HG03103 (cell line): ENCODE data around the gene MLC1.
"Not testable (repeated sequence)": the region's sequence is repeated elsewhere in the genome, so short reads cannot be mapped to it uniquely, and the experiment has no call there.

ENCODE experiments used
- ATAC-seq: cut with Tn5 transposase; IDR thresholded peaks from one replicate; pipeline ENCODE4 v1.9.1; 2021; ENCODE audit warnings: low read depth; ENCODE audit not compliant: unreplicated experiment

The MLC1 gene

DNA sequence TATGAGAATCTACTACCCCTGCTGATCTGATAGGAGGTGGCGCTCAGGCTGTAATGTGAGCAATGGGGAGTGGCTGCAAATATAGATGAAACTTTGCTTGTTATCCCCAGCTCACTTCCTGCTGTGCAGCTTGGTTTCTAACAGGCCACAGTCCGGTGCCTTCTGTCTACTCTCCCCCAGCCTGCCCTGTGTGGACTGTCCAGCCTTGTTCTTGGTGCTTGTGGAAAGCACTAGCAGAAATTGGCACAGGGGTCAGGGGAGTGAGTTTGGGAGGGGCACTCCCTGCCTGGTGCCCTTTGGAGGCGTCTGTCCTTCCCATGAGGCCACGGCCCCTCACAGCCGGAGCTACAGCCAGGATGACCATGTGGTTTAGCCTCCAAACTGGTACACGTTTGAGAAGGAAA is 18.9 kb upstream of the MLC1 start:
- no peak for ATAC-seq

DNA sequence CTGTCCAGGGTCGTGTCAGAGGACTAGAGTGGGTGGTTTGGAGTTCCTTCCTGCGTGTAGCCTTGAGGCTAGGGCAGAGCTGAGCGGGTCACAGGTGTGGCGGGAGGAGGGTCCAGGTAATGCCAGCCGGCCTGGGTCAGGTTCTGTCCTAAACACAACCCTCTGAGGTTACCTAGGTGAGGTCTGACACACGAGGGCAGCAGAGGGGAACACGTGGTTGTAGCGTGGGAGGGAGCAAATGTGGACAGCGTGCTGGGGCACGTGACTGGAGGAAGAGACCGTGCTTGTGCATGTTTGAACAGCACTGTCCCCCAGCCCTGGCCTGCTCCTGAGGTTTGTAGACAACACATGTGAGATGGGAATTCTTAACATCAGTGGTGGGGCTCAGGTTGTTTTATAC is 17.7 kb upstream of the MLC1 start:
- ATAC-seq: no peak

DNA sequence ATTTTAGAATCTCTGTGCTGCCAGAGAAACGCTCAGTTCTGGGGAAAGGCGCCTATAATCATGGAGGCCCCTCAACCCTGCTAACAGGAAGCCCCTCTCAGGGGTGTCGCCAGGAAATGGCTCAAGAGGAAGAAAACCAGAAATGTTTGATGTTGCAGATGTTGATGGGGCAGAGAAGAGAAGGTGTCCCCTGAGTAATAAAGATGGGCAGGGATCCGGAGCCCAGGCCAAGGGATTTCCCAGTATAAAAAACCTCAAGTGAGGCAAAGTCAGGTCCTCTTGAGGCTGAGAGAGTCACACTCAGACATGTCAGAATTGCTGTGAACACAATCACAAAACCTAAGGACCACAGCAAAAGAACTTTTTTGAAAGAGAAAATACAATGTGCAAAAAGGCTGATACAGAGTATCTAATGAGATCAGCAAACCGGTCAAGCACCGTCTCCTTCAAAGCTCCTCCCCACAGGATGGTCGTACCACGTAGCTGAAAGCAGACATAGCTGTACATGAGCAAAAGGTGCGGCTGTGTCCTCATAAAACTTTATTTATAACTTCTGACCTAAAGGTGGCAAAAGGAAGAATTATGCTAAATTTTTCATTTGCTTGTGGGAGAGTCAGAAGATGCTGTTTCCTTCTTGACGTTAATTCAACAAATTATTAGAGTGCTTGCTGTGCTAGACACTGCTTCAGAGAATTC is 16.8 kb upstream of the MLC1 start:
- ATAC-seq: no peak

DNA sequence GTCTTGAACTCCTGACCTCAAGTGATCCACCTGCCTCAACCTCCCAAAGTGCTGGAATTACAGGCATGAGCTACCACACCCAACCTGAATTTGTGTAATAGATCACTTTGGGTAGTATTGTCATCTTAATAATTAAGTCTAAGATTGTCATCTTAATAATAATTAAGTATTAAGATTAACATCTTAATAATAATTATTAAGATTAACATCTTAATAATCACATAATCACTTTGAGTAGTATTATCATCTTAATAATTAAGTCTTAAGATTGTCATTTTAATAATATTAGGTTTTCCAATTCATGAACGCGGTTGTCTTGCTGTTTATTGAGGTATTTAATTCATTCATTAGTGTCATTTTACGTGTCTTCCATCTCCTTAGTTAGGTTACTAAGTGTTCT is 12.8 kb upstream of the MLC1 start:
- ATAC-seq: no peak

DNA sequence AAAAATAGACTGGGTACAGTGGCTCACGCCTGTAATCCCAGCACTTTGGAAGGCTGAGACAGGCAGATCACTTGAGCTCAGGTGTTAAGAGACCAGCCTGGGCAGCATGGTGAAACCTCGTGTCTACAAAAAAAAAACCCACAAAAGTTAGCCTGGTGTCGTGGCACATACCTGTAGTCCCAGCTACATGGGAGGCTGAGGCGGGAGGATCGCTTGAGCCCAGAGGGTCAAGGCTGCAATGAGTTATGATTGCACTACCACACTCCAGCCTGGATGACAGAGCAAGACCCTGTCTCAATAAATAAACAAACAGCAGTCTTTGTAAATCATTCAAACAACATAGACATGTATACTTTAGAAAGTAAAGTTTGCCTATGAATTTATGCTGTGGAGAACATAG is 7.1 kb upstream of the MLC1 start:
- ATAC-seq: no peak

DNA sequence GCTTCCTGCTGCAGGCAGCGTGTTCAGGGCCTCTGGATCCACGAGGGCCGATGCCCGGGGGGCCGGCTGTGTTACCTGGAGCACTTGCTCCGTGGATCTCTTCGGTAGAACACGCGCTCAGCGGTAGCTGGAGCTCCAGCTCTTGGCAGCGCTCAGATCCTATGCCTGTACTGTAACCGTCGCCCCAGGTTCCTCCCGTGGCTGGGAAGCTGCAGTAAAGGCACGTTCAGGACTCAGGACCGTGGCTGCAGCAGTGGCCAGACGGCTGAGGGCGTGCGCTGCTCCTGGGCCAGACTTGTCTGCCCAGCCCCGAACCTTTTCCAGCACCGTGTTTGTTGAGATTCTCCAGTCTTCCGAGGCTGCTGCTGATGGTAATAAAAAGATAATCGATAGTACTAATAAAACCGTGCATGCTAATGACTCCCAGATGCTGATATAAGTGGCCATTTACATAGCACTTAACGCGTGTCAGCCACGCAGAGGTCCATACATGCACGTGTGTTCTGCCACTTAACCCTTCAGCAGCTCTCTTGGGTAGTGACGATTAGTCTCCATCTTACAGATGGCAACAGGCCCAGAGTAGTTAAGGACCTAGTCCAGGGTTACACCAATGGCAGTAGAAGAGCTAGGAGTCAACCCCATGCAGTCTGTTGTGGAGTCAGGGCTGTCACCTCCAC is 6.0 kb upstream of the MLC1 start:
- no peak for ATAC-seq

DNA sequence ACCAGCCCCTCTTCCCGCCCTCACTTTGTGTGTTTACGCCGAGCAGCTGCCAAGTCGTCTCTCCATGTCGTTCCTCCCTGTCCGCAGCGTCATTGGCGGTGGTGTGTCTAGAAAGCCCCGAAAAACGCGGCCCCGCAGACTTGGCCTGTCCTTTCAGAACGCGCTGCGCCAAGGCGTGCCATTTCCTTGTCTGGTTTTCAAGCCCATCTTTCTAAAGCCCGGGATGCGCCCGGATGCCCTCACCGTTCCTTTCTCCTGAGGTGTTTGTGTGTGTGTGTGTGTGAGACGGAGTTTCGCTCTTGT is 5.1 kb upstream of the MLC1 start:
- ATAC-seq: no peak

DNA sequence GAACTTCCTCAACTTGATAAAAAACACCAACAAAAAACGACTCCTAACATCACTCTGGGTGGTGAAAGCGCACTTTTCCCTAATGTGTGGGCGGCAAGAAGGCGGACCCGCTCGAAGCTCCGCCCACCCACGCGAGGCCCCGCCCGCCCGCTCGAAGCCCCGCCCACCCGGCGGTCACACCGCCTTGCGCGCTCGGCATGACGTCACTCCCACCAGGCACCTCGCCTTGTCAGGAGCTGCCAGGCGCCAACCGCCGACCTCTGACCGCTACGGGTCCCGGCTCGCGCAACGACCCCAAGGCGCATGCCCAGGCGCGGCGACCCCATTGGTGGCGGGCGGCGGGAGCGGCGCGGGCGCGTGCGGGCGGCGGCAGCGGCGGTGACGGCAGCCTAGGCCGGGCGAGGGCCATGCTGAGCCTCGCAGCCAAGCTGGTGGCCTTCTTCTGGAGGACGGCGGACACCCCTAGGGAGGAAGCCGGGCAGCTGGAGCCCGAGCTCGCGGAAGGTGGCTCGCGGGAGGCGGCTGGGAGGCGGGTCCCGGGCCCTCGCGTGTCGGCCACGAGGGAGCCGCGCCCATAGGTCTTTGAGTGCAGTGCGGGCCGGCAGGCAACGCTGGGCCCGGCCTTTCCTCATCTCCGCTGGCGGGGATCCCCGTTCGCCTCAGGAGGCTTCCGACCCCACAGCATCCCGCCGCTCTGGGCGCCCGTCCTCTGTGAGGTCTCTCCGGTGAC is 4.6 kb upstream of the MLC1 start, which contains the start of gene MOV10L1:
TSS of gene MOV10L1 (plus strand) at position 325 of the 730 bp plus-strand sequence. CDS start at position 408, 83 bp downstream.
- ATAC-seq: no peak

DNA sequence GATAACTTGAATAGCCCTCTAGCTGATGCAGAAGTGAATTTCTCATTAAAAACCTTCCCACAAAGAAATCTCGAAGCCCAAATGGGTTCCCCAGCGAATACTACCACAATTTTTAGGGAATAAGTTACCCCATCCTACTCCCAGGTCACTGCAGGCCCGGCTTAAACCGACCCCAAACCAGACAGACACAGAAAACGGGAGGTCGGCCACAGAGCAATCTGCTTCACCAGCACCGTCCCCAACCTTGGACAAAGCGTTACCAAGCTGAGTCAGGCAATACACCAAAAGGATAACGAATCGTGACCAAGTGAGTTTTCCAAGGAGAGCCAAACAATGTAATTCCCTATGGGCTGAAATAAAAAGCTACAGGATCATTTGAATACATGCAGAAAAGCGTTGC is 4.0 kb upstream of the MLC1 start:
- no peak for ATAC-seq

DNA sequence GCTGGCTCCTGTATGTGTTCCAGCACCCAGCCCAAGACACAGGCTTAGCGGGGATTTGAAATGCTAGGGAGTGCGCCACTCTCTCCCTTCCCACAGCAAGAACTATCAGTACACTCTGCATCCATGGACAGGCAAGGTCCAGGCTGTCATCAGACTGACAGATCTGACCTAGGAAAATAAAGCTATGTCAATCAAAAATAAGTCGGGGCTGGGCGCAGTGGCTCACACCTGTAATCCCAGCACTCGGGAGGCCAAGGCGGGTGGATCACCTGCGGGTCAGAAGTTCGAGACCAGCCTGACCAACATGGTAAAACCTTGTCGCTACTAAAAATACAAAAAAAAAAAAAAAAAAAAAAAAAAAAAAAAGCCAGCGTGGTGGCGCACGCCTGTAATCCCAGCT is 2.9 kb upstream of the MLC1 start:
- ATAC-seq: no peak

DNA sequence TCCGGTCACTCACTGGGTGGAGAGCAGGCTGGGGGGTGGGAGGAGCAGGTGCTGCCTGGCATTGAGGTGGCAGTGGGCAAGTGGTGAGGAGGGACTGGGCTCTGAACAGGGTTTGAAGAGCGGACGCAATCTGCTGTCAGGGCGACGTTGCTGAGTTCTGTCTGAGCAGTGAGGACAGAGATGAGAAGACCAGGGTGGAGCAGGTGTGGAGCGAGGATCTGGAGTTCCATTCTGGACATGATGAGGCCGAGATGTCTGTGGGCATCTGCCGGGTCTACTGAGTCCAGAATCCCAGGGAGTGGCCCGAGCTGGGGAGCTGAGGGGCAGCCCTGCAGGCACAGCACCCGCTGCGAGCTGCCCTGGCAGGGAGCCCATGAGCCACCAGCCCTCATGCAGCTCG is 2.4 kb upstream of the MLC1 start:
- no peak for ATAC-seq

DNA sequence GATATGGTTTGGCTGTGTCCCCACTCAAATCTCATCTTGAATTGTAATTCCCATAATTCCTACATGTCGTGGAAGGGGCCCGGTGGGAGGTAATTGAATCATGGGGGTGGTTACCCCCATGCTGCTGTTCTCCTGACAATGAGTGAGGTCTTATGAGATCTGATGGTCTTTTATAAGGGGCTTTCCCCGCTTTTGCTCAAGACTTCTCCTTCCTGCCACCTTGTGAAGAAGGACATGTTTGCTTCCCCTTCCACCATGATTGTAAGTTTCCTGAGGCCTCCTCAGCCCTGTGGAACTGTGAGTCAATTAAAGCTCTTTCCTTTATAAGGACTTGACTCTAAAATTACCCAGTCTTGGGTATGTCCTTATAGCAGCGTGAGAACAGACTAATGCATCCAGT is 1.7 kb upstream of the MLC1 start:
- ATAC-seq: not testable (repeated sequence)

DNA sequence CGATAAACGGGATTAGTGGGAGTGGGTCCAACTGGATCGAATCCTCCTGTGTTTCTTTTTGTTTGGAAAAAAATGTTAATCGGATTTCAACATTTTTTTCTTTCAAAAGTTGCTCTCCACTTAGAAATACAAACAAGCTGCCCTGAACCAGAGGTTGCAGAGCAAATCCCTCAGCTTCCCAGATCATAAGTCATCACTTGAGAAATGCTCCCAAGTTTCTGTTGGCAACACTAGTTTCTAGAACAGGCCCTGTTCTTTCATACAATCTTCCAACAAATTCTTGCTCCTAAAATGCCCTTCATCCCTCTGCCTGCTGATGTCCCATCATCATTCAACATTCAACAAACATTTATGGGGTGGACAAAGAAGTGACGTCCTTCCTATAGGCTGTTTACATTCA is 1.3 kb upstream of the MLC1 start:
- ATAC-seq: no peak

DNA sequence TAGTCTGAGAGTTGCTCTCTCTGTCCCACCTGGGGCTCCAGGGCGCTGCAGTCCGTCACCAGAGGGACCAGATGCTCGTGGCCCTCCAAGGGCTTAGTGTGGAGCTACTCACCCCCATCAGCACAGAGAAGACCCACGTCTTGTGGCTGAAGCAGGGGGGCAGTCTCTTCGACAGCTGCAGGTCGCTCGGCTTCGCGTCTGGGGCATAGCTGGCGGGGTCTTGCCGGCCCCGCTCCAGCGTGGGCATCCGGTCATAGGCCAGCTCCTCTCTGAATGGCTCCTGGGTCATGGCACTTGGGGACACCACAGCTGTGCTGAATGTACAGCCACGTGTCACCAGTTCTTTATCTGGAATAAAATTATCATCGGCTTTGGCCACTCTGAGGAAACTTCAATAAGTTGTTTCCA is 608 bp downstream of the MLC1 start:
- ATAC-seq: no peak

DNA sequence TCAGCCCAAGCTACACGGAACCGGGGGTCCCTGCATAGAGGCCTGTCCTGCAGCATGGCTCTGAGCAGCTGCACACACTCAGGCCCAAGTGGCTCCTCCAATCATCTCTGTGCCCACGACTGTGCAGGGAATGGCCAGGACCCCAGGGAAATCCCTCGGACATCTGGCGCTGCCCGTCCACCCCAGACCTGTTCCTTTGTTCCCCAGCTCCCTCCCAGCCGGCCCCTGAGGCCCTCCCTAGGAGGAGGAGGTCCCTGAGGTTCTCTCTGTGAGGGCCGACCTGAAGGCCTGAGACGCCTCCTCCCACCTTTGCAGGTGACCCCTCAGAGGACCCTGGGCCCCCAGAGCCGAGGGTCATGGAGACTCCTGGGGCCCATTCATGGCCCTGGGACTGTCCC is 1.1 kb downstream of the MLC1 start:
- ATAC-seq: no peak

DNA sequence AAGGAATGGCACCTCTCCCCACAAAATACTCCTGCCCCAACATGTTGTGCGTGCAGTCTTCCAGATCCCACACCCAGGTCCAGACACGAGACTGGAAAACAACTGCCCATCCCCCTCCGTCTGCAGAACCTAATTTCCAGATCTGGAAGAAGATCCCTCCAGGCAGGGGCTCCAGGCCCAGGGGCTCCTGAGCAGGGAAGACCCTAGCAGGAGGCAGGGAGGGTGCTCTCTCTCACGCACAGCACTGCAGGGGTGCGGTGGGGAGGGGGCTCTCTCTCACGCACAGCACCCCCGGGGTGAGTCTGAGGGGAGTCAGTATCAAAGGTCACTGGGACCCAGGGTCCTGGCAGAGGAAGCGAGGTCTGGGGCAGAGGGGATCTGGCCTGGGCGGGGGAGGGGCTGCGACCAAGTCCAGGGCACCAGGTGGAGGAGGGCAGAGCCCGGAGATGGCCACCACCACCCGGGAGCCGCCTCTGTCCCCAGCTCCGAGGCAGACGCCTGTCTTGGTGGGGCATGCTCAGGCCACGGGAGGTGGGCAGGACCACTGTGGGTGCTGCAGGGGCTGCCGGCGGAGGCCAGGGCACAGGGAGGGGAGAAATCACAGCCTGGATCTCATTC is 1.7 kb downstream of the MLC1 start:
- ATAC-seq: no peak

DNA sequence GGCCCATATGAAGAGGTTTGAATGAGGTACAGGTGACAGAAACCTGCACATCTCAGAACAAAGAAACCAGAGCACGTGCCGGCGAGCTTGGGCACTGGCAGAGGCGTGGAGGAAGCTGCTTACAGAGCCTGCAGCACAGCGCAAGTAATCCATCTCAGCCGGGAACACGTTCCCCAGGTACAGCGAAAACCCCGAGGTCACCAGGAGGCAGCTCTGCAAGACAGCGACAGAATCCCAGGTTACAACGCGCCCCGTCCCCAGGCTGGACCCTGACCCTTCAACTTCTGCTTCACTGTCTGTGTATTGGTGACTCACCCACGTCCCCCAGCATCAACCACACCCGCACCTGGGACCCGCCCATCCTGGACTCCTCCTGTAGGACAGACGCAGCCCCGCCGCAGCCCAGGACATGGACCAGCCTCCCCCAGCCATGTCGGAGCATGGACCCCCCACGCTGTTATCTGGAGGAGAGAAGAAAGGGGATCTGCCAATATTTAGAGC is 2.2 kb downstream of the MLC1 start:
- no peak for ATAC-seq

DNA sequence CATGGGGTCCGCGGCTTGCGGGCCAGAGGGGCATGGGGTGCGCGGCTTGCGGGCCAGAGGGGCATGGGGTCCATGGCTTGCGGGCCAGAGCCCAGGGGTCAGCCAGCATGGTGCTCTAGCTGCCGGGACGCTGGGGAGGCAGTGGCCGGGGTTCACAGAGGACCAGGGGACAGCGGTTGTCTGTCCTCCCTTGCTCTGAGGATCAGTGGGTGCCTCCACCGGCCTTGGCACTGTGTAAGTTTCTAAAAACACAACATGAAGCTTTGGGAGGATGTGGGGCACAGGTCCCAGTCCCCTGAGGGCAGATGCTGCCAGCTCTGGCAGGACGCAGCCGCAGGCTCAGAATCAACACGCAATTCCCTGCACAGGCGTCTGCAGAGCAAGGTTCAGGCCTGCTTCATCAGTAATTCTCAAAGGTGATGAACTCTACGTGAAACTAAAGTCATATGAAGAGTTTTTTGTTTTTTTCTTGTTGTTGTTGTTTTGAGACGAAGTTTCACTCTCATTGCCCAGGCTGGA is 3.0 kb downstream of the MLC1 start:
- ATAC-seq: no peak

DNA sequence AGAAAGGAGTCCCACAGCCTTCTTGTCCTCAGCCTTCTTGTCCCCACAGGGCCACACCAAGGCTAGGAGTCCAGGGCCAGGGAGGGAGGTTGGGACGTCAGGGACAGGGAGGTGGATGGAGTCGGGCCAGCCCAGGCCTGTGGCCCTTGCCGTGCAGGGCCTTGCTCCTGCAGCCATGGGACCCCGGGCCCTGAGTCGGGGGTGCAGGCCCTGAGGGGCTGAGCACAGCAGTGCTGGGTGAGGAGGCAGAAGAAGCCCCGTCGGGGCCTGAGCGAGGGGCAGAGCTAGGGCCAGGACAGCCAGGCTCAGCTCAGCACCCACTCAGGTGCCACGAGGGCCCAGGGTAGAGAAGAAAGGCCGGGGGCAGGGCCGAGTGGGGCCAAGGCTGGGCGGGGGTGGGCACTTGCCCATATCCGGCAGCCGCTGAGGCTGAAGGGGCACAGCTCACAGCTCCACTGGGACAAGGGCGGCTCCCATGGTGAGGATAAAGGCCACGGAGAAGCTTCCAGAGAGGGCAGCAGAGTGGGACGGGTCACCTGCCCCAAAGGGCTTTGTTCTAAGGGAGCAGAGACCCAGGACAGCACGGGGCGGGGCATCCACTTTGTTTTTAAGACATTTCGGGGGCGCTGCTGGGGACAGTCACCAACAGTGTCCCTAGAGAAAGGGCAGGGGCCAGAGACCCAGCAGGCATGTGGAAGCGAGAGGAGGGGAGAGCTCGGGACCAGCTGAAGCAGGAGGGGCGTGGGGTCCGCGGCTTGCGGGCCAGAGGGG is 3.6 kb downstream of the MLC1 start:
- no peak for ATAC-seq

DNA sequence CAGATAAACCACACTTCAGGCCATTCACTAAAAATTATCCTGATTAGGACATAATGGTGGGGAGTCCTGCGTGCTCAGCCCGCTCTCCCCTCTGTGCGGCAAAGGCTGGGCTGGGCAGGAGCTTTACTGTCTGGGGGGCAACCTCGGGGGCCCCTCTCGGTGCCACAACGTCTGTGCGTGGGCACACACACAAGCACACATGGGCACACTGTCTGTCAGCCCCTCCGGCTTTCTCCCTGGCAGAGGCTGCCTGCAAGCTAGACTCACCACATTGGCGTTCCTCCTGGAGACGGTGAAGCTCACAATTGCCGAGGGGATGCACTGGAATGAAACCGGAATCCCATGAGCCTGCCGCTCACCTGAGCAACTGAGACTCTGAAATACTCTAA is 5.2 kb downstream of the MLC1 start:
- no peak for ATAC-seq
